Neuron (in vitro differentiated cells): Measurements from ENCODE around the gene AGAP1.

ENCODE experiments used
- H2AFZ ChIP-seq: one replicate; pipeline ENCODE4 v1.6.1; 2013; ENCODE audit warnings: low read depth, mild to moderate bottlenecking, inconsistent platforms, low read length, moderate library complexity
- H3K27me3 ChIP-seq: one replicate; pipeline ENCODE4 v1.6.1; 2013; ENCODE audit warnings: low read length; ENCODE audit not compliant: insufficient read depth
- H3K36me3 ChIP-seq: one replicate; pipeline ENCODE4 v1.6.1; 2013; ENCODE audit warnings: low read length; ENCODE audit not compliant: insufficient read depth
- H3K4me1 ChIP-seq: one replicate; pipeline ENCODE4 v1.6.1; 2013; ENCODE audit warnings: low read length; ENCODE audit not compliant: insufficient read depth
- H3K4me3 ChIP-seq: 2 replicates; pipeline ENCODE4 v1.5.1; 2013; ENCODE audit warnings: mild to moderate bottlenecking, low read length, moderate library complexity
- H3K9me3 ChIP-seq: one replicate; pipeline ENCODE4 v1.6.1; 2013; ENCODE audit warnings: low read length

Gene AGAP1

DNA sequence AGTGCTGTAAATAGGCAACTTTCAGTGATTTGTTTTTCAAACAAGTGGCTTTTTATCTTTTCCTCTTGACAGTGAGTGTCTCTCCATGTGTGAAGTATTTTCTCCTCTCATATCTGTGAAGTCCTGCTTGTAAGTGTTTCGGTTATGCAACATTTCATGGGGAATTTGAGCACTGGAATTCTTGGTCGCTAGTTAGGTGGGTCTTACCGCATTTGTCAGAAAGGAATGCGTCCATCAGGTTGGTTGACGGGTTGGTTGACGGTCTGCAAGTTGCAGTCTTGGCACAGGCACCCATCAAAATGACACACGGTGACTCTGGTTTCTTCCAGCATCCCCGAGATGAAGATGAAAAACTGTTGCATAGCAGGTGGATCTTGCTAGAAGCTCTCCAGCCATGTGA is 109.8 kb downstream of the AGAP1 start:
- Histone ChIP-seq H3K4me3 (no peak overlapping the region), H3K4me1 (peaks cover 27% of the 10 kb centered on the region), H3K27me3 (no peaks in the 10 kb centered on the region), H2AFZ (no peak overlapping the region), H3K36me3 (no peaks in the 10 kb centered on the region), H3K9me3 (no peaks in the 10 kb centered on the region)

DNA sequence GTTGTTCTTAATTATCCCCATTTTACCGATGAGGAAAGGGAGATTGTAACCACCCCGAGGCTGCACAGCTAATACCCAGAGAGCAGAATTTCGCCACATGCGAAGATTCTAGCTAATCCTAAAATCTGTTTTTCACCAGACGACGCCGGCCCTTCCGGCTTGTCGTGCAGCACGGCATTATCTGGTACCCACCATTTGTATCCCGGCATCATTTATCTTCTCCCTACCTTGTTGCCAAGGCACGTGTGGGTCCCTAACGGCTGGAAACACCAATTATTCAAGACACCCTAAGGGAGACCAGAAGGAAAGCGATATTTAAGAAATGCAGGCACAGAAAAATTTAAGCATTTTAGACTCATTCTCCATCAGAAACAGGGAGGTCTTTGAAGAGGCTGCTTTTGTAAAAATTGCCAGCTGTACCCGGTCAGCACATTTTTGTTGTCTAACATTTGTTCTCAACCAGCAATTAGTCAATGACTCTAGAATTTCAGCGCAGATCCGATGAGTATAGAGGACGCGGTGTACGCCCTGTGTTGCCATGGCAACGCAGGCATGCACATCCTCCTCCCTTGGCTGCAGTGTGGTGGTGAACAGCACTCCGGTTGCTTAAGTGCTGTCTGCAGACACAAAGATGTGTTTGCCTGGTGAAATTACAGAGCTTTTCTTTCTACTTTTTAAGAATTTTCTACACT is 111.6 kb downstream of the AGAP1 start:
- Histone ChIP-seq H3K36me3 (no peaks in the 10 kb centered on the region), H3K9me3 (no peaks in the 10 kb centered on the region), H2AFZ (no peak overlapping the region), H3K27me3 (no peaks in the 10 kb centered on the region), H3K4me1 (peaks cover 27% of the 10 kb centered on the region), H3K4me3 (peak overlapping the region; percentile 31)

DNA sequence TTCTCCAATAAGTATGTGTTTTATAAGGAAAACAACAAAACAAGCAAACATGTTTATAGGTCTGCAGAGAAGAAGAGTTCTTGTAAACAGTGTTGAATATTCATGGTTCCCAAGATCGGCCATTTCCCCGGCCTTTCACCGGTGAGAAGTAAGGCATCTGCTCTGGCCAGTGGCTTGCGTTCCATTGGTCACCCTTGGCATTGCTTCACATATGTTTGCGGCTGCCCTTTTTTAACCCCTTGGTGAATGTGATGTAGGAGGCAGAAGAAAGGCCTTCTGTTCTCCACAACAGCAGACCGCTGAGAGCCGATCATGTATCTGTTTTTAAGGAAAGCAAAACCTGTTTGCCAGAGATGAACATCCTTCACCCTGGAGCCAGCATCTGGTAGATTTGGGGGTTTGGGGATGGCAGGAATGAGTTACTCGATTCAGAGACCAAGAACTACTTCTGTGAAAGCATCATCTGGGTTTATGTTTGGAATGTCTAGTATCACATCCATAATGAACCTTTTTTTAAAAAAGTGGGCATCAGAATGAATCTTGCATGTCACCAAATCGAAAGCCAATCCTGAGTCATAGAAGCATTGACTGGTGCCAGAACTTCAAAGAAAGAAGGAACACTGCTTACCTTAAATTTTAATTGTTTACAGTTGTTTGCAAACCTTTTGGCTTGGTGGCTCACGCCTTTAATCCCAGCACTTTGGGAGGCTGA is 112.3 kb downstream of the AGAP1 start:
- Histone ChIP-seq H3K9me3 (no peaks in the 10 kb centered on the region), H3K4me1 (peaks cover 27% of the 10 kb centered on the region), H3K4me3 (peak overlapping the region; percentile 31), H3K27me3 (no peaks in the 10 kb centered on the region), H3K36me3 (no peaks in the 10 kb centered on the region), H2AFZ (no peak overlapping the region)

DNA sequence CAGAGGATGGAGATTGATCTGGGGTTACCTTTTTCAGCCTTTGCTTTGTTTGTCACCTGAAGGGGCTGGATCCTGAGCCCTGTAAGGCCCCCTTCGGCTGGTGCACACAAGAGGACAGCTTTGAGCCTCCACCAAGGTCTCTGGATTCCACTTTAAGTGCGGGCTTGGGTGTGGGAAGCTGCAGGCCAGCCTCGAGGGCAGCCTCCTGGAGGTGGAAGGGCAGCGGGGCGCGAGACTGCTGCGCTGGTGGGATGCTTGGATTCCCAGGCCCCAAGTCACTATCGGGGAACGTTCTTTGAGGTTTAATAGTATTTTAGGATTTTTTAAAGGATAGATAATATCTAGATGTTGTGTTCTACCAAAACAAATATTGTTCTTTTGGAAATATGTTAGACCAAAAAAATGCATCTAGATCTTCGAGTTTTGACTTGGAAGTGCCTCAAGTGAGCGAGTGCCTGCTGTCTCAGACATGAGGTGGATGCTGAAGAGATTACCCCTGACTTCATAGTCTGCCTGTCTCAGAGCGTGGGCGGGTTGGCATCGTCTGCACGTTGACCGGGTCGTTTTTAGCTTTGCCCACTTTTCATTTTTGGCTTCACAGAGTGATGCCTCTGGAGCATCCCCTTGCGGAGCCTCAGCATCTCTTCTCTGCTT is 113.8 kb downstream of the AGAP1 start:
- Histone ChIP-seq H3K9me3 (no peaks in the 10 kb centered on the region), H3K27me3 (no peaks in the 10 kb centered on the region), H3K4me3 (no peak overlapping the region), H2AFZ (no peak overlapping the region), H3K36me3 (no peaks in the 10 kb centered on the region), H3K4me1 (peaks cover 37% of the 10 kb centered on the region)

DNA sequence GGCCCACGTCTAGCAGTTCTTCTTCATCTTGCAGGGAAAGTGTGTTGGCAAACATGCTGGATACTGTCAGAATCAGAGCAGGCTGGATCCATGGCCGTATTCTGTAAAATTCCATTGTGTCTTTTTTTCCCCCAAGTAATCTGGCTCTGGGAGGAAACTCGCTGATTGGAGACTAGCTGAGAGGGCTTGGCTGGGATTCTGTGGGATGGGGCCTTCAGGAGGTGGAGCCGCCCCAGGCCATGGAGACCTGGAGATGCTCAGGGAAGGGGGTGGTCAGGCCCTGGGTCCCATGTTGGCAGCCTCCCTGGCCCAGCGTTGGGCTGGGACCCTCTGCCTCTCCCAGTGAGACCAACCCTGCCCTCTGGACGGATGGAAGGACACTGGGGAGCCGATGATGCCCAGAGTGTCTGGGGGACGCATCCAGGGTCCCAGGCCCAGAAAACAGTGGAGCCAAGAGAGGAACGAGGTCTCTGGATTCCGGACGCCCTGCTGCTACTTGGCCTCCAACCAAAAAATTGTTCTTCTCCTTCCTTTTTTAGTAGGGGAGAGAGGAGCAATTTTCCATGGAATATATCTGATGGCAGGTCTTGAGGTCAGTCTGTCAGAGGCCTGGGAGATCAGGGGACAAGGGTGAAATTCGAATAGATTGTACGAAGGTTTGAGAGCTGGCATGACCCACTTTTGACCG is 114.5 kb downstream of the AGAP1 start:
- no peaks in the 10 kb centered on the region for H3K36me3 ChIP-seq
- no peak overlapping the region for H2AFZ ChIP-seq
- no peaks in the 10 kb centered on the region for H3K9me3 ChIP-seq
- no peaks in the 10 kb centered on the region for H3K27me3 ChIP-seq
- H3K4me3 ChIP-seq, result no peak overlapping the region
- H3K4me1 ChIP-seq, result peaks cover 37% of the 10 kb centered on the region

DNA sequence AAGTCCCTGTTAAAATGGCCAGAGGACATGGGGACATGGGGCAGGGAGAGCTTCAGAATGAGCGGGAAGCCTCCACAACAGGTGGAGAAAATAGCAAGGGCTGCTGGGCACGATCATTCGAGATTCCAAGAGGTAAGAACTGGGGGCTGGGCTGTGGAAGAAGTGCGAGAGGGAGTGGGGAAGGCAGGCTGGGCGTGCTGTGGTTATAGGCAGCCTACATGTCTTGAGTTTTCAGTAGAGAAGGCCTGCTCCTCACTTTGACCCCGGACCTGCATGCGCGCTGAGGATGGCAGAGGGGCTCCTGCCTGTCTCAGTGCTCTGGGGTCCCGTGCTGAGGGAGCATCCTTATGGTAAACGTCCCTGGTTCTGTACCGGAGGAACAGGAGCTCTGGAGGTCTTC is 115.5 kb downstream of the AGAP1 start:
- Histone ChIP-seq H3K27me3 (no peaks in the 10 kb centered on the region), H3K36me3 (no peaks in the 10 kb centered on the region), H3K9me3 (no peaks in the 10 kb centered on the region), H3K4me1 (peaks cover 44% of the 10 kb centered on the region), H3K4me3 (no peak overlapping the region), H2AFZ (no peak overlapping the region)

DNA sequence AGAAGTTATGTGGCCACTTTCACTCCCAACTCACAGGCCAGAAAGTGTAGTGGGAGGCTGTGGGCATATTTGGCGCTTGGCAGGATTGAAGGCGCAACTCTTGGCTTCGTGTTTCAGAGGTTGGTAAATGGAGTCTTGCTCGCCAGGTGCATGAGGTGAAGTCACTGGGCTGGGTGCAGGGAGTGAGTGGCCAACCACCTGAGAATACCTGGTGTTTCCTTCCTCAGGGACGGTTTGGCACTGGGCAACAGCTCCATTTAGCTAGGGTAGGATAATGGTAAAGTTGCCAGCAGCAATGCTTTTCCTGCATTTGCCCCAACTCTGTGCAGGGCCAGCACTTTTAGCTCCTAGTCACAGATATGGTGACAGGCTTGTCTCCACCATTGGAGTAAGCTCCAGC is 115.9 kb downstream of the AGAP1 start:
- H3K4me3 ChIP-seq, result no peak overlapping the region
- H3K36me3 ChIP-seq, result no peaks in the 10 kb centered on the region
- H2AFZ ChIP-seq, result no peak overlapping the region
- peaks cover 46% of the 10 kb centered on the region for H3K4me1 ChIP-seq
- no peaks in the 10 kb centered on the region for H3K9me3 ChIP-seq
- no peaks in the 10 kb centered on the region for H3K27me3 ChIP-seq

DNA sequence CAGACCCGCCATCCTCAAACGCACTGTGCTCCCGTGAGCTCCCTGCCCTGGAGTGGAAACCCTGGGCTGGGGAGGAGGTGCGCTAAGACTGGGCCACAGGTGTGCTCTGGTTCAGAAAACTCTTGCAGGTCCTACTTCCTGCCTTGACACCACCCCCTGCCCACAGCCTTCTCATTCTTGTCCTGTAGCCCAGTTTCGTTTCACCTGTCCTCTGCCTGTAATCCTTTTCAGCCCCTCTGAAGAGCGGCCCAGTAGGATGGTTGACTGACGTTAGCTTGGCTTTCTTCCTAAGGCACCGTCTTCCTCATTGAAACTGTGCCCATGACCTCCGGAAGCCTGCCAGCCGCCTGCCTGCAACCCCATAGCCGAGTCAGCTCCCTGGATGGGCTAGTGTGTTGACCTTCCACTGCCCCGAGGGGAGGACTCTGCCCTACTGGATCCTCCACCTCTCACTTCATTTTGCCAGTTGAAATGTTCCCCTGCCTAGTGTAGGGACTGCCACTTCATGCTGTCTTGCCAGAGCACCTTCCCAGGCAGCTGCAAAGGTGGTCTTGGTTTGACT is 116.9 kb downstream of the AGAP1 start:
- Histone ChIP-seq H3K36me3 (no peaks in the 10 kb centered on the region), H3K9me3 (no peaks in the 10 kb centered on the region), H3K27me3 (no peaks in the 10 kb centered on the region), H3K4me3 (no peak overlapping the region), H3K4me1 (peaks cover 45% of the 10 kb centered on the region), H2AFZ (no peak overlapping the region)

- H2AFZ ChIP-seq, result no peak overlapping the region
- H3K4me1 ChIP-seq, result peaks cover 39% of the 10 kb centered on the region
- no peak overlapping the region for H3K4me3 ChIP-seq
- H3K27me3 ChIP-seq, result no peaks in the 10 kb centered on the region
- H3K9me3 ChIP-seq, result no peaks in the 10 kb centered on the region
- H3K36me3 ChIP-seq, result no peaks in the 10 kb centered on the region
Observed at GRCh38 chr2:235611349-235611748, 117.5 kb downstream of the AGAP1 start.

- H3K4me1 ChIP-seq, result peaks cover 35% of the 10 kb centered on the region
- no peak overlapping the region for H3K4me3 ChIP-seq
- H3K9me3 ChIP-seq, result no peaks in the 10 kb centered on the region
- H3K27me3 ChIP-seq, result no peaks in the 10 kb centered on the region
- no peak overlapping the region for H2AFZ ChIP-seq
- H3K36me3 ChIP-seq, result no peaks in the 10 kb centered on the region
Observed at GRCh38 chr2:235611756-235612155, 117.9 kb downstream of the AGAP1 start.

DNA sequence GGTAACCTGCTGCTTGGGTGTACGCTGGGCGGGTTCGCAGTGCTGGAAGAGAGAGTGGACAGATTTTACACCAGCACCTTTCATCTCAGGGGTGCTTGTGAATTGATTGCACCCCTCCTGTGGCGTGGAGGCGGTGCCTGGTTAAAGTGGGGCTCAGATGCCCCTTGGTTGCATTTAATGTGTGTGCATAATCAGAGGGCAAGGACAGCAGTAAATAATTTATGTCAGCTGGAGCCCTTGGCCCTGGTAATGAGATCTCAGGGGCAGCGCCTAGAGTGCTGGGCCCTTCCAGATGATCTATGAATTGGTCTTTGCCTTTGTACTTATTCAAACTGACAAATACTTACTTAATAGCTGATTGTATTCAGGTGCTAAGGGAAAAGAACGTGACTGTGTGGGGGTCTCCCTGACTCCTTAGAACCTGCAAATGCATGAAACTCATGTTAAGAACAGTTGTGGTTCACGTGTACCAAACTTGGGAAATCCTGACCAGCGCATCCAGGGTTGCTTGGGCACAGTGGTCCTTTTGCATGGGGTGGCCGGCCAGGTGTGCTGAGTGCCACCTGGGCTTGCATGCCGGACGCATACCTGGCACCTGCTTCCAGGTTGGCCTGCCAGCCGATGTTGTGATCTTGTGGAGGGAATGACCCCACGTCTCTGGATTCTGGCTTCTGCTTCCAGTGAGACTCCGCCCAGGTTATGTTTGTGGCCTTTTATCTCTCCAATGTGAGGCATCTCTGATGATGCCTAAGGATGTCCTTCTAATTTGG is 118.5 kb downstream of the AGAP1 start:
- Histone ChIP-seq H3K4me3 (no peak overlapping the region), H3K4me1 (peaks cover 29% of the 10 kb centered on the region), H3K9me3 (no peaks in the 10 kb centered on the region), H2AFZ (no peak overlapping the region), H3K27me3 (no peaks in the 10 kb centered on the region), H3K36me3 (no peaks in the 10 kb centered on the region)

DNA sequence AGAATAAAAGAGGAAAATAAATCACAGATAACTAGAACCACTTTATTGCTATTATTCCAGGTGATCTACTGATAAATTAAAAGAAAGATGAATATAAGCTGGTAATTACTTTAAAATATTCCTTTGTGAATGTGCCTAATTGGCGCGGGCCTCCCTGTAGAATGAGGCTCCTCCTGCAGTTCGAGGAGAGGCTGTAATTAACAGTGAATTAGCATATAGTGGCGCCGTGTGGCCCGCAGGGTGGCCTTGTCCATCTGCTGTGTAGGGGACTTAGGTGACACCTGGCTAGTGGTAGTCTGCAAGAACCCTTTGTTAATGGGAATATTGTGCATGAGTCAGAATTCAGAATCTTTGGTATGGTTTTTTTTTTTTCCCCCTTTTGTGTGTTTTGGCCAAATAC is 119.8 kb downstream of the AGAP1 start:
- Histone ChIP-seq H3K36me3 (no peaks in the 10 kb centered on the region), H3K4me3 (no peak overlapping the region), H2AFZ (no peak overlapping the region), H3K9me3 (no peaks in the 10 kb centered on the region), H3K27me3 (no peaks in the 10 kb centered on the region), H3K4me1 (peaks cover 27% of the 10 kb centered on the region)
